ENCODE results near the gene MAP3K12. TPM values are rescaled to one million over a fixed set of nuclear protein-coding genes. Genes with fewer than 3 reads are reported as not detected.

Gene MAP3K12
- total and polyA plus RNA-seq, 2 of the 8 experiments (the other 6 are each of a cell fraction or from before 2014, with no cell fraction given), result 23.4 to 42.7 TPM

GRCh38 chr12:53543539-53543938 lies 44.3 kb upstream of the MAP3K12 start:
- no peak overlapping the region for H2BK20ac ChIP-seq (ENCODE audit: low read length)
- H3K23ac ChIP-seq (ENCODE audit: insufficient read length), result no peak overlapping the region
- H3K18ac ChIP-seq (ENCODE audit: extremely low read depth, low read length), result no peak overlapping the region
- H3K4ac ChIP-seq (replicated peaks; ENCODE audit: insufficient read length, low read depth, low read length), result no peak overlapping the region
- H4K91ac ChIP-seq (replicated peaks; ENCODE audit: insufficient read length, low read length), result no peak overlapping the region
- no peak overlapping the region for H2BK120ac ChIP-seq (replicated peaks; ENCODE audit: low read depth, low read length)
- CTCF ChIA-PET (ENCODE audit: partially characterized antibody), result interaction anchor here (0.6 to 2.4 kb wide), 40 partner anchors 9 to 340 kb away, joined by 3 to 13 read pairs (median 4); partner anchors contain the start of gene ATP5MC2
- H3K79me2 ChIP-seq (ENCODE audit: control insufficient read depth in 1 of 2, insufficient read depth in 2 of 2, low read length in 2 of 2), result no peaks in the 10 kb centered on the region
- no peak overlapping the region for H3K9ac ChIP-seq (replicated peaks in 1 of 4; ENCODE audit: extremely low read depth in 1 of 4, low read depth in 3 of 4, low read length in 3 of 4)
- H3K23me2 ChIP-seq (ENCODE audit: low read depth, low read length), result no peaks in the 10 kb centered on the region
- H2BK12ac ChIP-seq (ENCODE audit: low read depth, low read length), result no peak overlapping the region
- peaks cover 0 to 4% (median 2%) of the 10 kb centered on the region in 4 experiments; a peak in 2 of 8 replicates for H3K36me3 ChIP-seq (ENCODE audit: control insufficient read depth in 2 of 4, insufficient read depth in 4 of 4, low read length in 3 of 4)
- no peaks in the 10 kb centered on the region for H4K20me1 ChIP-seq (replicated peaks in 1 of 2; ENCODE audit: control insufficient read depth in 1 of 2, insufficient read depth in 2 of 2, low read length in 2 of 2)
- no peaks in the 10 kb centered on the region for H3K79me1 ChIP-seq (ENCODE audit: low read depth, low read length)
- H3K27me3 ChIP-seq (replicated peaks in 1 of 4; ENCODE audit: control insufficient read depth in 3 of 4, extremely low read depth in 1 of 4, insufficient read depth in 3 of 4, low read length in 3 of 4), result no peaks in the 10 kb centered on the region
- H3K9me3 ChIP-seq (ENCODE audit: insufficient read depth in 2 of 2, low read depth in 1 of 2, low read length in 1 of 2), result no peaks in the 10 kb centered on the region
- H3K14ac ChIP-seq (ENCODE audit: insufficient read length), result no peak overlapping the region
- POLR2A ChIA-PET (ENCODE audit: partially characterized antibody), result interaction anchor here (1.0 to 2.9 kb wide), 7 partner anchors 8 to 133 kb away, joined by 3 to 16 read pairs (median 4); partner anchors contain the start of gene ATP5MC2
- no peak overlapping the region for H2BK15ac ChIP-seq (ENCODE audit: low read length)
- no peak overlapping the region for H3K56ac ChIP-seq (replicated peaks; ENCODE audit: insufficient read length, low read depth, low read length)
- no peak overlapping the region for H3K4me3 ChIP-seq (ENCODE audit: extremely low read depth in 1 of 4, insufficient read depth in 2 of 4, low read depth in 3 of 4, low read length in 4 of 4)
- H3K27ac ChIP-seq (ENCODE audit: low read depth, low read length), result no peak overlapping the region
- H3K4me1 ChIP-seq (replicated peaks in 1 of 4; ENCODE audit: control insufficient read depth in 3 of 4, insufficient read depth in 4 of 4, low read length in 3 of 4), result 0 out of 7 replicates have a peak, but pooled peaks cover 0 to 5% (median 0%) of the 10 kb centered on the region in 4 experiments
- FAIRE-seq (peak; percentile 78), DNase-seq (ENCODE audit: low read depth in 1 of 2, low spot score in 2 of 2) (peak in 1 of 2 experiments; percentile 47)
- H2AK5ac ChIP-seq (ENCODE audit: low read depth, low read length), result no peak overlapping the region
- H4K5ac ChIP-seq (ENCODE audit: insufficient read length, low read depth, low read length), result no peak overlapping the region
- no peak overlapping the region for H4K8ac ChIP-seq (ENCODE audit: extremely low read depth, insufficient read depth, low read length)
- WGBS, 2 experiments (ENCODE audit: extremely low coverage in 1 of 2, insufficient coverage in 1 of 2, insufficient read length in 1 of 2, insufficient replicate concordance in 2 of 2, low coverage in 1 of 2, low lambda C conversion rate in 2 of 2, missing lambda C conversion rate in 1 of 2), result 56% methylated on average over 5 of the region's 5 CpGs; no CpG with 5 or more reads in 1 of the 2 experiments
- no peak overlapping the region for H2BK5ac ChIP-seq (ENCODE audit: low read depth, low read length)
- no peak overlapping the region for H3K4me2 ChIP-seq (ENCODE audit: insufficient read depth in 1 of 2, low read depth in 2 of 2, low read length in 2 of 2)
- H2AFZ ChIP-seq (ENCODE audit: low read length), result no peak overlapping the region
- TF ChIP-seq RAD21 (IDR thresholded peaks at IDR 0.05 in 1 of 2, conservative IDR thresholded peaks at IDR 0.05 in 1 of 2; ENCODE audit: low read depth in 2 of 2, low read length in 2 of 2) (peak; percentile 82 to 86), CTCF (IDR thresholded peaks at IDR 0.05; ENCODE audit: control extremely low read depth in 1 of 3, insufficient read depth in 1 of 3, low read depth in 1 of 3, low read length in 3 of 3) (peak; percentile 82 to 99 (median 92)), MAX (IDR thresholded peaks at IDR 0.05) (no peak), RFX5 (IDR thresholded peaks at IDR 0.05; ENCODE audit: borderline replicate concordance, low read depth, low read length) (no peak), KDM5A (IDR thresholded peaks at IDR 0.05; ENCODE audit: low read length) (no peak), CTBP2 (IDR thresholded peaks at IDR 0.05; ENCODE audit: borderline replicate concordance, insufficient read depth, insufficient read length, low read length) (no peak), SRF (IDR thresholded peaks at IDR 0.05; ENCODE audit: low read depth, low read length) (no peak), POU5F1 (IDR thresholded peaks at IDR 0.05; ENCODE audit: low read depth, low read length) (no peak), NANOG (IDR thresholded peaks at IDR 0.05; ENCODE audit: insufficient read depth, low read depth, low read length, poor library complexity, severe bottlenecking) (no peak), SIX5 (IDR thresholded peaks at IDR 0.05; ENCODE audit: low read depth, low read length) (no peak)
